Activated B cell treated with CpG ODN at 0.5 μM for 24 hours (primary cell): ENCODE results near the gene RCC2. TPM values are rescaled to one million over a fixed set of nuclear protein-coding genes. Genes with fewer than 3 reads are reported as not detected.

Experiments used
- ATAC-seq: fragments of 200-7000 bp; cut with Tn5 transposase; one replicate; pipeline ENCODE4 v1.10.0; 2021; ENCODE audit warnings: low read depth, mild to moderate bottlenecking, moderate library complexity
- CTCF ChIA-PET: fragments of 350-600 bp; sonication (Branson Sonifier 250); formaldehyde crosslinking; loops from one replicate; lab custom pipeline; 2021; ENCODE audit warnings: antibody characterized with exemption; lab: Charles Lee
- POLR2A ChIA-PET: fragments of 350-600 bp; sonication (Branson Sonifier 250); formaldehyde crosslinking; loops from one replicate; lab custom pipeline; 2021; ENCODE audit warnings: antibody characterized with exemption; lab: Charles Lee
- DNase-seq: peaks from one replicate; pipeline ENCODE4 v3.0.0; 2022
- H3K27ac Mint-ChIP-seq: one replicate; pipeline ENCODE4 v1.8.0; 2020; ENCODE audit warnings: mixed read lengths
- H3K27me3 Mint-ChIP-seq: one replicate; pipeline ENCODE4 v1.8.0; 2021; ENCODE audit warnings: mixed read lengths
- H3K36me3 Mint-ChIP-seq: one replicate; pipeline ENCODE4 v1.8.0; 2021; ENCODE audit warnings: low read depth, mixed read lengths
- H3K4me1 Mint-ChIP-seq: one replicate; pipeline ENCODE4 v1.8.0; 2021; ENCODE audit warnings: mixed read lengths
- H3K4me3 Mint-ChIP-seq: one replicate; pipeline ENCODE4 v1.8.0; 2020; ENCODE audit warnings: mild to moderate bottlenecking, mixed read lengths
- H3K9me3 Mint-ChIP-seq: one replicate; pipeline ENCODE4 v1.8.0; 2020; ENCODE audit warnings: mixed read lengths
- intact Hi-C: fragments of 100-400 bp; cut with micrococcal nuclease; formaldehyde crosslinking; loops from one replicate; pipeline ENCODE4 v1.15.1; 2024
- total RNA-seq: library from RNA; stranded (reverse); gene quantifications from 2 replicates; pipeline ENCODE4 v1.2.3, GENCODE V29; 2022
- TF ChIP-seq, protein P1 (sequence below): fragments of 200-600 bp; IDR thresholded peaks from one replicate; pipeline ENCODE4 v1.8.0; 2022; ENCODE audit warnings: antibody characterized with exemption, mild to moderate bottlenecking

The RCC2 gene
- total RNA-seq, 1 donor from 2014 or later, result 85.1 TPM

DNA sequence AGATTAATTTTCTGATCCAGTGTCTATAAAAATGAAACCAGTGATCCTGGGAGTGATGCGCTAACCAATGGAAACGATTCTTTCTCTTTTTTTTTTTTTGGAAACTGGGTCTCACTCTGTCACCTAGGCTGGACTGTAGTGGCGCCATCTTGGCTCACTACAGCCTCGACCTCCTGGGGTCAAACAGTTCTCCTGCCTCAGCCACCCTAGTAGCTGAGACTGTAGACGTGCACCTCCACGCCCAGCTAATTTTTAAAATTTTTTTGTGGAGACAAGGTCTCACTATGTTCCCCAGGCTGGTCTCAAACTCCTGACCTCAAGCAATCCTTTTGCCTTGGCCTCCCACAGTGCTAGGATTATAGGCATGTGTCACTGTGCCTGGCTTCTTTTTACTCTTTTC, 3.4 kb upstream of the RCC2 start:
- DNase-seq, result no peak
- Mint-ChIP-seq H3K9me3 (no peaks in the 10 kb centered on the region), H3K36me3 (peaks cover 2% of the 10 kb centered on the region), H3K27me3 (peaks cover 12% of the 10 kb centered on the region), H3K4me1 (peaks cover 11% of the 10 kb centered on the region), H3K4me3 (no peak overlapping the region), H3K27ac (no peak overlapping the region)
- ChIA-PET POLR2A (no interaction called here), CTCF (no interaction called here)
- no peak for ATAC-seq
- TF ChIP-seq, protein P1, sequence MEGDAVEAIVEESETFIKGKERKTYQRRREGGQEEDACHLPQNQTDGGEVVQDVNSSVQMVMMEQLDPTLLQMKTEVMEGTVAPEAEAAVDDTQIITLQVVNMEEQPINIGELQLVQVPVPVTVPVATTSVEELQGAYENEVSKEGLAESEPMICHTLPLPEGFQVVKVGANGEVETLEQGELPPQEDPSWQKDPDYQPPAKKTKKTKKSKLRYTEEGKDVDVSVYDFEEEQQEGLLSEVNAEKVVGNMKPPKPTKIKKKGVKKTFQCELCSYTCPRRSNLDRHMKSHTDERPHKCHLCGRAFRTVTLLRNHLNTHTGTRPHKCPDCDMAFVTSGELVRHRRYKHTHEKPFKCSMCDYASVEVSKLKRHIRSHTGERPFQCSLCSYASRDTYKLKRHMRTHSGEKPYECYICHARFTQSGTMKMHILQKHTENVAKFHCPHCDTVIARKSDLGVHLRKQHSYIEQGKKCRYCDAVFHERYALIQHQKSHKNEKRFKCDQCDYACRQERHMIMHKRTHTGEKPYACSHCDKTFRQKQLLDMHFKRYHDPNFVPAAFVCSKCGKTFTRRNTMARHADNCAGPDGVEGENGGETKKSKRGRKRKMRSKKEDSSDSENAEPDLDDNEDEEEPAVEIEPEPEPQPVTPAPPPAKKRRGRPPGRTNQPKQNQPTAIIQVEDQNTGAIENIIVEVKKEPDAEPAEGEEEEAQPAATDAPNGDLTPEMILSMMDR, result no peak
- intact Hi-C loops, result no loop called here

DNA sequence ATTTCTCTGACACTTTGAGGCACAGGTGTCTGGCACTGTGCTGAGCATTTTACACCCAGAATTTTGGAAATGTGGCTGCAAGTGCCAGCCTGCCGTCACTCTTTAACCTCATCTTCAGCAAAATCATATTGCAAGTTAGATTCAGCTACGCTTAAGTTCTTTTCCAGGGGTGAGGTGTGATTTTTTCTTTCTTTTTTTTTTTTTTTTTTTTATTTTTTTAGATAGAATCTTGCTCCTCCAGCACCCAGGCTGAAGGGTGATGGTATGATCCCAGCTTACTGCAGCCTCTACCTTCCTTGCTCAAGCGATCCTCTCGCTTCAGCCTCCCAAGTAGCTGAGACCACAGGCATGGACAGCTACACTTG, 2.5 kb upstream of the RCC2 start:
- ChIA-PET CTCF (no interaction called here), POLR2A (no interaction called here)
- Mint-ChIP-seq H3K9me3 (no peaks in the 10 kb centered on the region), H3K4me1 (peaks cover 14% of the 10 kb centered on the region), H3K36me3 (peaks cover 2% of the 10 kb centered on the region), H3K27ac (no peak overlapping the region), H3K4me3 (no peak overlapping the region), H3K27me3 (peaks cover 11% of the 10 kb centered on the region)
- intact Hi-C loops, result no loop called here
- TF ChIP-seq, protein P1, result no peak
- ATAC-seq (no peak), DNase-seq (no peak)

- DNase-seq (no peak), ATAC-seq (no peak)
- Mint-ChIP-seq H3K36me3 (peaks cover 7% of the 10 kb centered on the region), H3K4me3 (no peak overlapping the region), H3K27me3 (peaks cover 11% of the 10 kb centered on the region), H3K27ac (no peak overlapping the region), H3K4me1 (peaks cover 19% of the 10 kb centered on the region), H3K9me3 (no peaks in the 10 kb centered on the region)
- ChIA-PET POLR2A (interaction anchor here (0.7 kb wide), 1 partner anchor 330 kb away, joined by 3 read pairs; no protein-coding TSS in a partner anchor), CTCF (no interaction called here)
- TF ChIP-seq, protein P1, result no peak
- intact Hi-C loops, result no loop called here
Observed at GRCh38 chr1:17441265-17441992, 2.0 kb upstream of the RCC2 start.

DNA sequence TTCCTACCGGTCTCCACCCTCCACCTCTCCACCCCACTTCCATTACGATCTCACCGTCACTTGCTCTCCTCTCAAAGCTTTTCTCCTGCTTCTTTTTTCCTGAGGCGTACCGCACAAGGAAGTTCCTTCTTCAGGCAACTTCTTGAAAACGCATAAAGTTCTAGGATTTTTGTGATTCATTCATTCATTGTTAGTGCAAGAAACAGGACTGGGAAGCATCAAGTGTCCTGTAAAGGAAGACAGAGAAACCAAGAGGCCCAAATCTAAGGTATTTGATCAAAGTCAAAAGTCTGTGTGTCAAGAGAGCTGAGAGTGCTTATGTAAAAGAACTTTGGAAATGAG, 1.3 kb upstream of the RCC2 start:
- Mint-ChIP-seq H3K36me3 (peaks cover 11% of the 10 kb centered on the region), H3K27ac (peak overlapping the region; percentile 53), H3K9me3 (no peaks in the 10 kb centered on the region), H3K27me3 (peaks cover 11% of the 10 kb centered on the region), H3K4me1 (peaks cover 26% of the 10 kb centered on the region), H3K4me3 (peak overlapping the region; percentile 21)
- CTCF ChIA-PET, result no interaction called here
- no peak for ATAC-seq
- intact Hi-C loops, result no loop called here
- no peak for DNase-seq
- POLR2A ChIA-PET, result interaction anchor here (0.7 kb wide), 1 partner anchor 330 kb away, joined by 3 read pairs; no protein-coding TSS in a partner anchor
- TF ChIP-seq, protein P1, result no peak

- Mint-ChIP-seq H3K27me3 (peaks cover 11% of the 10 kb centered on the region), H3K4me3 (peak overlapping the region; percentile 82), H3K9me3 (no peaks in the 10 kb centered on the region), H3K36me3 (peaks cover 13% of the 10 kb centered on the region), H3K4me1 (peaks cover 31% of the 10 kb centered on the region), H3K27ac (peak overlapping the region; percentile 77)
- DNase-seq (no peak), ATAC-seq (no peak)
- ChIA-PET CTCF (interaction anchor here (0.7 kb wide), 1 partner anchor 11 kb away, joined by 3 read pairs; no protein-coding TSS in a partner anchor), POLR2A (interaction anchor here (0.5 to 1.0 kb wide), 6 partner anchors 28 to 1811 kb away, joined by 3 to 5 read pairs (median 4); partner anchors contain the start of genes EMC1, MRTO4 and NECAP2)
- TF ChIP-seq, protein P1, result no peak
- intact Hi-C loops, result no loop called here
Observed at GRCh38 chr1:17440074-17440826, 773 bp upstream of the RCC2 start.
